OCI-LY1 (cell line): Measurements from ENCODE around the gene ZNF277.

Experiments
- H2AFZ ChIP-seq: fragments of 200-600 bp; sonication (generic), shearing (Covaris generic); 2 replicates; pipeline ENCODE4 v1.6.0; 2014; ENCODE audit warnings: antibody characterized with exemption, mild to moderate bottlenecking, low read length
- H3F3A ChIP-seq: fragments of 200-600 bp; sonication (generic), shearing (Covaris generic); 2 replicates; pipeline ENCODE4 v1.6.0; 2014; ENCODE audit warnings: mild to moderate bottlenecking, antibody characterized with exemption, low read length, moderate library complexity; ENCODE audit not compliant: insufficient read depth
- H3K27ac ChIP-seq: fragments of 200-600 bp; sonication (generic); 2 replicates; pipeline ENCODE4 v1.5.1; 2014; ENCODE audit warnings: low read length, mixed run types, mild to moderate bottlenecking, low read depth; ENCODE audit not compliant: poor library complexity, severe bottlenecking
- H3K27me3 ChIP-seq: fragments of 200-600 bp; sonication (generic); 2 replicates; pipeline ENCODE4 v1.6.0; 2014; ENCODE audit warnings: antibody characterized with exemption, mild to moderate bottlenecking, low read length, moderate library complexity; ENCODE audit not compliant: insufficient read depth
- H3K36me3 ChIP-seq: fragments of 200-600 bp; sonication (generic); 2 replicates; pipeline ENCODE4 v1.6.1; 2014; ENCODE audit warnings: mild to moderate bottlenecking, antibody characterized with exemption, low read length, moderate library complexity, mixed read lengths; ENCODE audit not compliant: insufficient read depth
- H3K4me1 ChIP-seq: fragments of 200-600 bp; sonication (generic); 2 replicates; pipeline ENCODE4 v1.5.1; 2014; ENCODE audit warnings: mild to moderate bottlenecking, low read length, moderate library complexity; ENCODE audit not compliant: insufficient read depth, severe bottlenecking
- H3K4me2 ChIP-seq: fragments of 200-600 bp; sonication (generic), shearing (Covaris generic); 2 replicates; pipeline ENCODE4 v1.6.1; 2014; ENCODE audit warnings: low read length
- H3K4me3 ChIP-seq: fragments of 200-600 bp; sonication (generic); 2 replicates; pipeline ENCODE4 v1.5.1; 2014; ENCODE audit warnings: low read length, low read depth, mild to moderate bottlenecking, mixed read lengths; ENCODE audit not compliant: poor library complexity, severe bottlenecking
- H3K79me2 ChIP-seq: fragments of 200-600 bp; shearing (Covaris generic); 2 replicates; pipeline ENCODE4 v1.6.1; 2016; ENCODE audit warnings: mixed run types, low read length, mixed read lengths; ENCODE audit not compliant: insufficient read depth
- H3K9ac ChIP-seq: fragments of 200-600 bp; sonication (generic), shearing (Covaris generic); 2 replicates; pipeline ENCODE4 v1.6.1; 2014; ENCODE audit warnings: mild to moderate bottlenecking, low read length, mixed read lengths
- H3K9me2 ChIP-seq: fragments of 200-600 bp; sonication (generic), shearing (Covaris generic); 2 replicates; pipeline ENCODE4 v1.6.1; 2014; ENCODE audit warnings: low read depth, mild to moderate bottlenecking, low read length, mixed read lengths
- H3K9me3 ChIP-seq: fragments of 200-600 bp; shearing (Covaris generic); 2 replicates; pipeline ENCODE4 v1.6.1; 2014; ENCODE audit warnings: low read length, mixed read lengths
- H4K20me1 ChIP-seq: fragments of 200-600 bp; sonication (generic), shearing (Covaris generic); 2 replicates; pipeline ENCODE4 v1.6.0; 2016; ENCODE audit warnings: mild to moderate bottlenecking, low read length; ENCODE audit not compliant: insufficient read depth
- EZH2 ChIP-seq: fragments of 200-600 bp; sonication (generic), shearing (Covaris generic); IDR thresholded peaks from 2 replicates; pipeline ENCODE4 v1.8.0; 2017; ENCODE audit warnings: borderline replicate concordance, mixed run types, mild to moderate bottlenecking, antibody characterized with exemption, low read length, moderate library complexity, mixed read lengths
- TF ChIP-seq, protein P1 (sequence below): fragments of 200-600 bp; sonication (generic), shearing (Covaris generic); IDR thresholded peaks from 2 replicates; pipeline ENCODE4 v1.5.1; 2017; ENCODE audit warnings: mild to moderate bottlenecking, antibody characterized with exemption, low read length, moderate library complexity, mixed read lengths

ZNF277 gene

DNA sequence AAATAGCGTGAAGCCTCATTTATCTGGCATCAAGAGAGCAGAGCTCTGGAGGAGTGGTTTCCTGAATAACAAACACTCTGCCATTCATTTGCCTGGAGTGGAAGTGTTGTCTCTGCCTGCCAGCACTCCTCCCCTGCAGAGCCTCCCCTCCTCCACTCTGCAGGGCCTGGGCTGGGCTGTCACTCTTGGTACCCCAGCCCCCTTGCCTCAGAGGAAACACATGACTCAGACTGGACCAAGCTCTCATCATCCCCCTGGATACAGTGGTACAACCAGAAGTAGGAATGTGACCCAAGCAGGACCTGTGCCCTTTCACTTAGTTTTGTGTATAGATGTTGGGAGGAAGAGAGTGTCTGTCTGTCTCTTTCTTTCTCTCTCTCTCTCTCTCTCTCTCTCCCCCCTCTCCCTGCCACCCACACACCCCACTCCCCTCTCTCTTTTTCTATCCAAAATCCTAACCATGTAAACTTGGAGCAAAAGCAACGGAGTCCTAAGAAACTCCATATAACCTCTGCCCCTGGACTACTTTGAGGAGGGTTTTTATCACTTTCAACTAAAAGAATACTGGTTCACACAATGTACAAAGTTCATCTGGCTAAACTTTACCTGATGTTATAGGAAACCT is 44.2 kb upstream of the ZNF277 start:
- Histone ChIP-seq H3K4me2 (no peak overlapping the region), H3K27me3 (no peaks in the 10 kb centered on the region), H4K20me1 (no peaks in the 10 kb centered on the region), H3K36me3 (no peaks in the 10 kb centered on the region), H3K4me3 (no peak overlapping the region), H3K9me3 (no peaks in the 10 kb centered on the region), H3K4me1 (peaks cover 4% of the 10 kb centered on the region), H3K9ac (no peak overlapping the region), H3K79me2 (no peaks in the 10 kb centered on the region), H3K9me2 (no peaks in the 10 kb centered on the region), H3F3A (no peaks in the 10 kb centered on the region), H2AFZ (no peak overlapping the region), H3K27ac (no peak overlapping the region)
- TF ChIP-seq, protein P1, sequence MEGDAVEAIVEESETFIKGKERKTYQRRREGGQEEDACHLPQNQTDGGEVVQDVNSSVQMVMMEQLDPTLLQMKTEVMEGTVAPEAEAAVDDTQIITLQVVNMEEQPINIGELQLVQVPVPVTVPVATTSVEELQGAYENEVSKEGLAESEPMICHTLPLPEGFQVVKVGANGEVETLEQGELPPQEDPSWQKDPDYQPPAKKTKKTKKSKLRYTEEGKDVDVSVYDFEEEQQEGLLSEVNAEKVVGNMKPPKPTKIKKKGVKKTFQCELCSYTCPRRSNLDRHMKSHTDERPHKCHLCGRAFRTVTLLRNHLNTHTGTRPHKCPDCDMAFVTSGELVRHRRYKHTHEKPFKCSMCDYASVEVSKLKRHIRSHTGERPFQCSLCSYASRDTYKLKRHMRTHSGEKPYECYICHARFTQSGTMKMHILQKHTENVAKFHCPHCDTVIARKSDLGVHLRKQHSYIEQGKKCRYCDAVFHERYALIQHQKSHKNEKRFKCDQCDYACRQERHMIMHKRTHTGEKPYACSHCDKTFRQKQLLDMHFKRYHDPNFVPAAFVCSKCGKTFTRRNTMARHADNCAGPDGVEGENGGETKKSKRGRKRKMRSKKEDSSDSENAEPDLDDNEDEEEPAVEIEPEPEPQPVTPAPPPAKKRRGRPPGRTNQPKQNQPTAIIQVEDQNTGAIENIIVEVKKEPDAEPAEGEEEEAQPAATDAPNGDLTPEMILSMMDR = no peak
- TF ChIP-seq EZH2 = no peak

DNA sequence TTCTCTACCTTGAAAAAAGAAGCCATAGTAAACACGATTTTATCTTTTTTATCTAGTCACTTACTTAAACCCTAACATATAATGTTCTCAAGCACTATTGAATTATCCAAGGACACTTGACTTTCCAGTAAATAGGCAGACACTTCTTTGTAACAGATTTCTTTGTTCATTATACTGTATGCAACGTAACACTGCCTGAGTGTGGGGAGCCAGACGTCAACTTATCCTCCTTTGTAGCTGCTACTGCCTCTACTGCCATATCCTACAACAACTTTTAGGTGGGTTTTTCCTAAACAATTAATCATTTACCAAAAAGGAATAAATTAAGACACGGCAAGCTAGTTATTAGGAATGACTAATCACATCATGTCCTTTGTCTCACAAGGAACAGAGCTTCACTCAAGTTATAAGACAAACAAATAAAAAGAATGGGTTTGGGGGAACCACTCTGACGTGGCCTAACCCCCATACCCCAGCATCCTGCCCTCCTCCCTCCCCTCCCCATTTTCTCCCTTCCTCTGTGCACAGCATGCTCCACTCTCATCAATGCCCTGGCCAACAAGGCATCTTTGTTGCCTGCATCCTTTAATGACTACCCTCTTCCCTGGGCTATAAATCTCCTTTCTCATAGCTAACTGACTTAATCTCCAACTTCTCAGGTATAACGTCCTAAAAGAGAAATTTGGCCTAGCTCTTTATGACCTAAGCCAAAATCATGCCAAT is 43.5 kb upstream of the ZNF277 start:
- H3K4me1 ChIP-seq = peaks cover 4% of the 10 kb centered on the region
- no peak overlapping the region for H3K27ac ChIP-seq
- H3K4me3 ChIP-seq = no peak overlapping the region
- H3F3A ChIP-seq = no peaks in the 10 kb centered on the region
- no peaks in the 10 kb centered on the region for H3K9me3 ChIP-seq
- no peaks in the 10 kb centered on the region for H4K20me1 ChIP-seq
- no peaks in the 10 kb centered on the region for H3K9me2 ChIP-seq
- no peak overlapping the region for H3K9ac ChIP-seq
- no peak overlapping the region for H2AFZ ChIP-seq
- no peaks in the 10 kb centered on the region for H3K36me3 ChIP-seq
- no peaks in the 10 kb centered on the region for H3K27me3 ChIP-seq
- H3K4me2 ChIP-seq = no peak overlapping the region
- no peak for TF ChIP-seq EZH2
- TF ChIP-seq, protein P1 = no peak
- H3K79me2 ChIP-seq = no peaks in the 10 kb centered on the region

DNA sequence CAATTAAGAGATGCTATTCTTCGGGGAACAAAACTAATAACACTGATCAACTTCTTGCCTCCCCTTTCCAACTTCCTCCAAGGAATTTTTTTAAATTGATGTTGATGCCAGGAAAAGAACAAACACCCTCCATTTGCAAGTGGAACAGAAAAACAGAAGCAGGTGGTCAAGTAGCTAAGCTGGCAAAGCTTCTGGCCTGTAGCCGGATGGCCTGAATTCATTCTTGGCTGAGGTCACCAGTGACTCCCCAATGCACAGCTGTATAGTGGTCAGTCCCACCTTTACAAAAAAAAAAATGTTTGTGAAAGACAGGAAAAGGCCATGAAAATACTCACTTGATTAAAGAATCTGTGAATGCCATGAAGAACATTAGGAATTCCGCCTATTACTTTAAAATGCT is 39.3 kb upstream of the ZNF277 start:
- H3K4me3 ChIP-seq = no peak overlapping the region
- H3K36me3 ChIP-seq = no peaks in the 10 kb centered on the region
- H3K9me2 ChIP-seq = no peaks in the 10 kb centered on the region
- H2AFZ ChIP-seq = no peak overlapping the region
- no peaks in the 10 kb centered on the region for H3F3A ChIP-seq
- TF ChIP-seq, protein P1 = no peak
- no peak for TF ChIP-seq EZH2
- H3K79me2 ChIP-seq = no peaks in the 10 kb centered on the region
- no peaks in the 10 kb centered on the region for H3K27me3 ChIP-seq
- H4K20me1 ChIP-seq = no peaks in the 10 kb centered on the region
- no peaks in the 10 kb centered on the region for H3K4me1 ChIP-seq
- H3K27ac ChIP-seq = no peak overlapping the region
- no peaks in the 10 kb centered on the region for H3K9me3 ChIP-seq
- no peak overlapping the region for H3K9ac ChIP-seq
- H3K4me2 ChIP-seq = no peak overlapping the region
